HK-2 (cell line): Measurements from ENCODE around the gene PUS1.

ENCODE experiments used
- DNase-seq: peaks from one replicate; pipeline ENCODE4 v3.0.0-alpha.2; 2018; ENCODE audit not compliant: unreplicated experiment

Gene PUS1

GRCh38 chr12:131915823-131916222, 13.3 kb upstream of the PUS1 start:
- no peak for DNase-seq

DNA sequence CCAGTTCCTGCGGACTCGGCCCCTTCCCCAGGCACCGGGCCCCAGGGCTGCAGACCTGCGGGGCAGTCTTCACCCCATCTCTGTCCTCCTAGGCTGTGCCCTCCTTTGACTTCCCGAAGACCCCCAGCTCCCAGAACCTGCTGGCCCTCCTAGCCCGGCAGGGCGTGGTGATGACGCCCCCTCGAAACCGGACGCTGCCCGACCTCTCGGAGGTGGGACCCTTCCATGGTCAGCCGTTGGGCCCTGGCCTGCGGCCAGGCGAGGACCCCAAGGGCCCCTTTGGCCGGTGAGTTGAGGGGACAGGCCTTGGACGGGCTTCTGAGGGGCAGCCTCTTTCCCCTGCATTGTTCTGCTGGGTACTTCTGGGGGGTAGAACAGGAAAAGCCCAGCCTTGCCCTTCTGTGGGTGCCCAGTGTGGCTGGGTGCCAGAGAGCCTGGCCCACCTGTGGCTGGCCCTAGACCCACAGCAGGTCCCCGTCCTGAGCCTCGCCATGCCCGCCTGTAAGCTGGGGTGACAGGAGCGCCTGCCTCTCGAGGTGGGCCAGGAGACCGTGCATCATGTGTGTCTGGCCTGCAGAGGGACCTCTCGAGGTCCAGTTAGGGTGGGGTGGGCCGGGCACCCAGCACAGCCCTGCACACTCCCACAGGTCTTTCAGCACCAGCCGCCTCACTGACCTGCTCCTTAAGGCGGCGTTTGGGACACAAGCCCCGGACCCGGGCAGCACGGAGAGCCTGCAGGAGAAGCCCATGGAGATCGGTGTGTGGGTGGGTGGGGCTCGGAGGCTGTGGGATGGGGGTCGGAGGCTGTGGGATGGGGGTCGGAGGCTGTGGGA, 12.6 kb upstream of the PUS1 start:
- DNase-seq, result no peak

- DNase-seq, result no peak
Measured at GRCh38 chr12:131917139-131917710, 11.9 kb upstream of the PUS1 start.

DNA sequence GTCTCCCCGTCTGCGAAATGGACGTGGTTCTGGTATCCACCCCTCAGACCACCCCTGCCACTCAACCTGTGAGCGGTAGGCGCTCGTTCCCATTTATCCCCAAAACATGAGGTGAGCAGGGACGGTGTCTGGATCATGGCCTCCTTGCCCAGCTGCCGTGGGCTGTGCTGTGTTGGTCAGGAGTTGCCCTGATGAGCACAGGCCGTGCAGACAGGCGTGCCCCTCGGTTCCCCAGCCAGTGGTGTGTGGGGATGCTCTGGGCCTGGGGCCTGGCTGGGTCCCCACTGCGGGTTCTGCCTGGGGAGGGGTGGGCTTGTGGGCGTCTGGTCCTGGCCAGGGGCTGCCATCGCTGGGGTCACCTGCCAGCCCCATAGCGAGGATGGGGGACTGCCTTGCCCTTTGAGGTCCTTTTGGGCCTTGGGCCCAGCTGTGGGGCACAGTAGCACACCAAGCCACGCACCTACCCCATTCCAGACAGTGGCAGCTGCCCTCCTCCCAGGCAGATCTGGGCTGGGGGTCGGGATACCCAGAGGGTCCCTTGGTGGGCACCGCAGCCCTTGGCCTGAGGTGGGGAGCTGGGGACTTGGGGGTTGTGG, 11.3 kb upstream of the PUS1 start:
- no peak for DNase-seq

DNA sequence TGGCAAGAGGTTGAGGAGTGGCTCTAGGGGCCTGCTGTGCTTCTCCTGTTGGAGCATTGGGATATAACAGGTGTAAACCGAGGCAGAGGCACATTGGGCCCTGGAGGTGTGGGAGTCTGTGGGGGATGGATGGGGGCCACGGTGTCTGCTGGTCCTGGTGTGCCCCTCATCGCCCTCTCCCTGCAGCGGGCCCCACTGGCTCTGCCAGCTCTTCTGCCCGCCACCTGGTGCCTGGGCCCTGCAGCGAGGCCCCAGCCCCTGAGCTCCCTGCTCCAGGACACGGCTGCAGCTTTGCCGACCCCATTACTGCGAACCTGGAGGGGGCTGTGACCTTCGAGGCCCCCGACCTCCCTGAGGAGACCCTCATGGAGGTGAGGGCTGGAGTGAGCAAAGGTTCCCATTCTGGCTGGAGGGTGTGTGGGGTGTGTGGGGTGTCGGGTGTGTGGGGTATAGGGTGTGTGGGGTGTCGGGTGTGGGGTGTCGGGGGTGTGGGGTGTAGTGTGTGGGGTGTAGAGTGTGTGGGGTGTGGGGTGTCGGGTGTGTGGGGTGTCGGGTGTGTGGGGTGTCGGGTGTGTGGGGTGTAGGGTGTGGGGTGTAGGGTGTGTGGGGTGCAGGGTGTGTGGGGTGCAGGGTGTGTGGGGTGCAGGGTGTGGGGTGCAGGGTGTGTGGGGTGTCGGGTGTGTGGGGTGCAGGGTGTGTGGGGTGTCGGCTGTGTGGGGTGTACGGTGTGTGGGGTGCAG, 10.6 kb upstream of the PUS1 start:
- no peak for DNase-seq

GRCh38 chr12:131919051-131919347, 10.1 kb upstream of the PUS1 start:
- no peak for DNase-seq

DNA sequence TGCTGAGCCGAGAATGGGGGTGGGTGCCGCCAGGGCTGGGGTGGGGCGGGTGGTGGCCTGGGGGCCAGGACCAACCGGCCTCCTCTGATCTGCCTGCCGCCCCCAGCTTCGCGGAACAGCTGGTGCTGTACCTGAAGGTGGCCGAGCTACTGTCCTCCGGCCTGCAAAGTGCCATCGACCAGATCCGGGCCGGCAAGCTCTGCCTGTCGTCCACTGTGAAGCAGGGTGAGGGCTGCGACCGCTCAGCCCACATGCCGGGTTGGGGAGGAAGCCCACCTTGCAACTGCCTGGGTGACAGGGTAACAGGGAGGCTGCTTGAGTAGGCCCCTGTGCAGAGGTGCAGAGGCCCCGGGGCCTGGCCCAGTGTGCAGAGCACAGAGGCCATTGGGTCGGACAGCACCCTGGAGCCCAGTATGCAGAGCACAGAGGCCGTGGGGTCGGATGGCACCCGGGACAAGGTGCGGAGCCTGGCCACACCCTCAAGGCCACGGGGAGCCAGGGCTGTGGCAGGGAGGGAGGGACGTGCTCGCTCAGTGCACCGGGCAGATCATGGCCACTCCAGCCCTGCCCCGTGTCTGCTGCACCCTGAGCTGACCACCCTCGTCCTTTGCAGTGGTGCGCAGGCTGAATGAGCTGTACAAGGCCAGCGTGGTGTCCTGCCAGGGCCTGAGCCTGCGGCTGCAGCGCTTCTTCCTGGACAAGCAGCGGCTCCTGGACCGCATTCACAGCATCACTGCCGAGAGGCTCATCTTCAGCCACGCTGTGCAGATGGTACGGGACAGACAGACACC, 9.5 kb upstream of the PUS1 start:
- DNase-seq, result no peak

- DNase-seq, result no peak
Measured at GRCh38 chr12:131920157-131920508, 8.9 kb upstream of the PUS1 start.

GRCh38 chr12:131920902-131921840, 7.9 kb upstream of the PUS1 start:
- no peak for DNase-seq

- DNase-seq, result no peak
Measured at GRCh38 chr12:131921866-131922769, 7.0 kb upstream of the PUS1 start.

GRCh38 chr12:131922772-131923171, 6.3 kb upstream of the PUS1 start:
- DNase-seq, result no peak

GRCh38 chr12:131923260-131923659, 5.8 kb upstream of the PUS1 start:
- DNase-seq, result no peak

- DNase-seq, result no peak
Measured at GRCh38 chr12:131927110-131928079, 1.7 kb upstream of the PUS1 start.

DNA sequence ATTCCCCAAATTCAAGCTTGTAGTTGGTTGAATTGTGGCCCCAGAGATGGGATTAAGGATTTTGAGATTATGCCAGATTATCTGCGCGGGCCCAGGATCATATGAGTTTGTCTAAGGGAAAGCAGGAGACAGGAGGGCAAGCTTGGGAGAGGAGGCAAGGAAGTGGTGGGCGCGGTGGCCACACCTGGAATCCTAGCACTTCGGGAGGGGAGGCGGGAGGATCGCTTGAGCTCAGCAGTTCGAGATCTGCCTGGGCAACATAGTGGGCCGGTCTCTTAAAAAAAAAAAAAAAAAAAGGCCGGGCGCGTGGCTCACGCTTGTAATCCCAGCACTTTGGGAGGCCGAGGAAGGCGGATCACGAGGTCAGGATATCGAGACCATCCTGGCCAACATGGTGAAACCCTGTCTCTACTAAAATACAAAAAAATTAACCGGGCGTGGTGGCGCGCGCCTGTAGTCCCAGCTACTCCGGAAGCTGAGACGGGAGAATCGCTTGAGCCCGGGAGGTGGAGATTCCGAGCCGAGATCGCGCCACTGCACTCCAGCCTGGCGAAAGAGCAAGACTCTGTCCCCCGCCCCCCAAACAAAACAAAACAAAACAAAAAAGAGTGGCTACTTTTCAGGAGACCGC, 881 bp upstream of the PUS1 start:
- DNase-seq, result no peak

DNA sequence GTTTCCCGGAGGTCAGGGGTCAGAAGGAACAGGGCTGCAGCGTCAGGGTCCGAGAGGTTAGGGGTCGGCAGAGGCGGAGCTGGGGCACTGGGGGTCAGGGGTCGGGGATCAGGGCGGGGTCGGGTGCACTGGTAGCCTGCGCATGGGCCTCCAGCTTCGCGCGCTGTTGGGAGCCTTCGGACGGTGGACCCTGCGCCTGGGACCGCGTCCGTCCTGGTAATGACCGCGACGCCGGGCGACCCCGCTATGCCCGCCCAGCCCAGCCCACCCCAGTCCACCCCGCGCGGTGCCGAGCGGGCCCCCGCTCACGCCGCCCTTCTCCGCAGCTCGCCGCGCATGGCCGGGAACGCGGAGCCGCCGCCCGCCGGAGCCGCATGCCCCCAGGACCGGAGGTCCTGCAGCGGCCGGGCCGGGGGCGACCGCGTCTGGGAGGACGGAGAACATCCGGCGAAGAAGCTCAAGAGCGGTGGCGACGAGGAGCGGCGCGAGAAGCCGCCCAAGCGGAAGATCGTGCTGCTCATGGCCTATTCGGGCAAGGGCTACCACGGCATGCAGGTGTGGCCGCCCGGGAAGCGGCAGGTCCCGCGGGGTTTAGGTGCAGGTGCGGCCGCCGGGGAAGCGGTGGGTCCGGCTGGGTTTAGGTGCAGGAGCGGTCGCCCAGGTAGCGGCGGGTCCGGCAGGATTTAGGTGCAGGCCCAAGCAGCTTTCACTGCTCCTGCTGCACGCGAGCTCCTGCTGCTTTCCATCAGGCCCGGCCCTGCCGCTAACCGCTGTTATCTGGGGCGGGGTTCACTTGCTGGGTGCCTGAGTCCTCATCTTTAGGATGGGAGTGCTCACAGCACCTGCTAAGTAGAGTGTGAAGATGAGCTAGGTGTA, 743 bp downstream of the PUS1 start:
- DNase-seq, result peak; percentile 49

- DNase-seq, result no peak
Measured at GRCh38 chr12:131930510-131930909, 1.4 kb downstream of the PUS1 start.

DNA sequence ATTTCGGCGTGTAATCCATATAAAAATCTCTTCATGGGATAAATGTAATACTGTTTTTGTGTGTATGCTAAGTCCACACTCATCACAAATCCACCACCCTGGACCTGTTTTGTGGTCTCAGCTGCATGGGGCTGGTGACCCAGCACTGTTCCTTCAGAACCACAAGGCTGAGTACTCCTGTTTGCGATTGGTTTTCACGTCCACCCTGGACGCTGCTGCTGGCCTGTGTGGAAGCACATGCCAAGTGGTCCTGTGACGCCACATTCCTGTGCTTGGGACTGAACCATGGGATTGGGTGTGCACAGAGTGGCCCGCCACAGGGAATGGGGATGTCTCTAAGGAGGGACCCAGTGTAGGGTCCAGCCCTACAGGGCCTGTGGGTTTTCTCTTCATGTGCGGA, 4.3 kb downstream of the PUS1 start:
- DNase-seq, result no peak
